NCI-H774 (cell line): Measurements from ENCODE around the gene LRMDA.
A peak's percentile ranks its signal among the peaks of the same experiment; 100 is the strongest.

Experiments
- DNase-seq: peaks from one replicate; lab custom pipeline; 2025; lab: John Stamatoyannopoulos, UW

The LRMDA gene

GRCh38 chr10:76031099-76031498 is 599.7 kb downstream of the LRMDA start:
- no peak for DNase-seq

DNA sequence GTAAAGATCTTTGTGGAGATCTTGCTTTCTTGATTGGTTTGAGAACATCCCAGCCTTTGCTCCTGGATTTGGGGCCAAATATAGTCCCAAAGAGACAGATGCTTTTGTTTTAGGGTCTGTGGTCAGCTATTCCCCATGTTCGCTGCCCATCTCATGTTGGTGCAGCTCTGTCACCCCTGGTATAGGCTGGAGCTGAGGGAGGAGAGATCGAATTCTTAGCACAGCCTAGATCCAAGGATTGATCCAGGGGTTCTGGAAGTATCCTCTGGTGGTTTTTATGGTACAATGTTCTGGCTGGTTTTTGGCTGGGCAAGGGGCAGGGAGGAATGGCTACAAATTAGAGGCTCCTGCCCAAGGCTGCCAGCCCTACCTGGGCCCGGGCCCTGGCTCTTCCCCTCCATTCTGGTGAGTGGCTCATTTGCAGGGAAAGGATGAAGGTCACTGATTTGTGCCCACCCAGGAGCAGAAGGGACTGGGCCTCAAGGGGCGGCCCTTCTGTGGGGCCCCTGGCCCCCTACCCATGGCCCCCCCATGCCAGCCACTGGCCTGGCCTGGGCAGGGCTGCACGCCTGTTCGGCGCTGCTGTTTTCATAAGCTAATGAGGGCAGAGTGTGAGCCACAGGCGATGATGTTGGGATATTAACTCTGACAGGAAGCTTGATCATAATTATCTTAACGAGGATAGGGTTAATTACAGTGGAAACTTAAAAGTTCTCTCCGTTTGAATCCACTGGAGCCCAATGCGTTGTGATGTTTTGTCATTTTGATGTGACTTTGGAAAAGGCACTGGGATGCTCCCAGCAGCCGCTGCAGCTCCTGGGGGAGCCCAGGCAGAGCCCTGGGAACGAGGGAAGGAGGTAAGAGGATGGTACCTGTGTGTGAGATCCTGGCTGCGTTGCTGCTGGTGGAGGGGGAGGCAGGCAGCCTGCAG is 600.6 kb downstream of the LRMDA start:
- no peak for DNase-seq

- no peak for DNase-seq
These were observed 601.2 kb downstream of the LRMDA start for GRCh38 chr10:76032700-76033039.

GRCh38 chr10:76033457-76034196 is 602.2 kb downstream of the LRMDA start:
- DNase-seq, result no peak

DNA sequence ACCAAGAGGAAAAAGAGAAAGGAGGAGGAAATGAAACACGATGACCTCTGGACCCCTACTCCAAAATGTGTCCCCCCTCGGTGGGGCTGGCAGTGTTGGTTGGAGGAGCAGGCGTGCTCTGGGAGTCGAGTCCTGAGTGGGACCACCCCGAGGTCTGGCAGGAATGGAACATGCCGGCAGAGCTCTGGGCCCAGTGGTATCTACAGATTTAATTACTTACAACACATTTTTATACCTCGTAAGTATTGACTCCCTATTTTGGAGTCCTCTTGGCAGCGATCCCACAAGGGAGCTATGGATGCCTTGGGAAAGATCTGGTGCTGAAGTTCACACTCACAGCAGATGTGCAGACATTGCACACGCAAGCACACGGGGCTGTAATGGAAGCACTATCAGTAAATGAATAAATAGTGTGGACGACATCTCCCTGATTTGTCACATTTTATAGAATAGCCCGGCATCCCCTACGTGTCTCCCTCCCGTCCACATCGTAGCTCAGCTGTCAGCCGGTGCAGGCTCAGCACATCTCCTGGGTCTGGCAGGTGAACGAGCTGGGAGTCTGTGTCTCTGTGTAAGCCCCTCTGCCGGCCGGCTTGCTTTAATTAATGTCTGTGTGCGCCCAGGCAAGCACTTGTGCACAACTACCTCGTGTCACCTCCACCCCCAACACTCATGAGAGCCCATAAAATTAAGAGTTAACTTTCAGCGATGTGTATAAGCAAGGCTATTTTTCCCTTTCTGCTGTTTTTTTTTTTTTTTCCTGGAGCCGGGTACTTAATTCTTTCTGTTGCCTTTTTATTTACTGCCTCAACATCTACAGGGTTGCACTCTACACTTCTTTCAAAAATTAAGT is 603.2 kb downstream of the LRMDA start:
- DNase-seq, result no peak

- no peak for DNase-seq
These were observed 604.0 kb downstream of the LRMDA start for GRCh38 chr10:76035206-76036110.

GRCh38 chr10:76036111-76036940 is 604.9 kb downstream of the LRMDA start:
- peak; percentile 32 for DNase-seq

DNA sequence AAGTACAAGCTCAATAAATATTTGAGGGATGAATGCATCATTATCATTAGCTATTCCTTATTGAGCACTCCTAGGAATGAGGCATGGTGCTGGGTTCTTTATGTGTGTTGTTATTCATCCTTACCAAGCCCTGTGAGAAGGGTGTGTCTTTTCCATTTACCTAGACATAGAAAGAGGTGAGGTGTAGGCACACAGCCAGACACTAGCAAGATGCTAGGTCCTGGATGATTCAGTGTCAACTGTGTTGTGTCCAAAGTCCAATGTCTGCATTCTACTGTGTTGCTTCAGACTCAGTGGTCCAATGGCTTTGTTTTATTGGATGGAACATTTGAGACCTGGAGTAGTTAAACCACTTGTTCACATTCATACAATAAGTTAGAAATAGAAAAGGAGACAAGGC is 605.5 kb downstream of the LRMDA start:
- no peak for DNase-seq

DNA sequence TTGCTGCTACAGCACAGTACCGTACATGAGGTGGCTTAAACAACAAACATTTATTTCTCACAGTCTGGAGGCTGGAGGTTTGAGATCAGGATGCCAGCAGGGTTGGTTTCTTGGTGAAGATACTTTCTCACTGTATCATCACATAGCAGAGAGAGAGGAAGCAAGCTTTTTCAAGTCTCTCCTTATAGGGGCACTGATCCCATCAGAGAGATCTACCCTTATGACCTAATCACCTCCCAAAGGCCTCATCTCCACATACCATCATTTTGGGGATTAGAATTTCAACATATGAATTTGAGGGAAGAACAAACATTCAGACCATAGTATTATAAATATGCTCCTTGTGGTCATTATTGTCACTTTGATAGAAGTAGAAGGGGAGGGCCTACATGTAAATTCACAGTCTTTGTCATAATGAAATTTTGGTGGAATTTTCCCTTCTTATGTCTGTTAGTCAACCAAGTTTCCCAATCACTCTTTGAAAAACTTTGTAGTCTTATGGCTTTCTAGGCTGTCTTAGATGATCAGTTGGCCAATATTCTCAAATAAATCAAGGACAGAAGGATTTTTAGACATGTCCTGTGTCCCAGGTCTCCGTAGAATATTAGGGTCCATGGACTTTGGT is 606.2 kb downstream of the LRMDA start:
- DNase-seq, result no peak

GRCh38 chr10:76038696-76039095 is 607.3 kb downstream of the LRMDA start:
- no peak for DNase-seq

- no peak for DNase-seq
These were observed 608.8 kb downstream of the LRMDA start for GRCh38 chr10:76040107-76040829.

DNA sequence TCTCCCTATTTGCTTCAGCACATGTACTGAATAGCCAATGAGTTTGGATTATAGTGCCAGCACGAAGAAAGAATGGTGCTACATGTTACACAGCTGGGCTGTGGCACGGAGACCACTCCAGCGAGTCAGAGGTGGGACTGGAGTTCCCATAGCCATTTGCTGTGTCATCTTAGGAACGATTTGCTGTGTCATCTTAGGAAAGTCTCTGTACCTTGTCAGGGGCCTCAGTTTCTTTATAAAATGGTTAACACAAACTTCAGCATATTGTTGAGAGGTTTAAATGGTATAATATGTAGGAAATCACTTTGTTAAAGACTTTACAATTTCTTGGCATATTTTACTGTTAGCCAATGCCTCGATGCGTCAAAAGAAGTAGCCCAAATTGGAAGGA is 609.4 kb downstream of the LRMDA start:
- DNase-seq, result no peak

DNA sequence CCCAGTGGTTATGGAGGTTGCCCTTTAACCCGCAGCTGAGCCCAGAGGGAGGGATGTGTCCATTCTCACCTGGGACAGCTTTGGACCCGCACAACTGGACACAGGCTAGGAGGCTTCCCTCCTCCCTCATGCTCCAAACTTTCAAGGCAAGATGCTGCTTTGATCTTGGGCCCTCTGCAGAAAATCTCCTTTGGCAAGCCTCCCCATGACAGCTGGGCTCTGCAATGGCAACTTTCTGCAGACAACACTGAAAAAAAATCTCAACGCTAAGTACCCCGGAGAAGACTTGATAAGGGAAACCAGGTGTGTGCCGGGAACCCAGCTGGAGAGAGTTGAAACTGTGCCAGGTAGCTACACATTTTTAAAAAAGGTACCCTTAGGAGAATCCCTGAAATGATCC is 610.1 kb downstream of the LRMDA start:
- no peak for DNase-seq

- no peak for DNase-seq
These were observed 611.8 kb downstream of the LRMDA start for GRCh38 chr10:76043261-76043660.

DNA sequence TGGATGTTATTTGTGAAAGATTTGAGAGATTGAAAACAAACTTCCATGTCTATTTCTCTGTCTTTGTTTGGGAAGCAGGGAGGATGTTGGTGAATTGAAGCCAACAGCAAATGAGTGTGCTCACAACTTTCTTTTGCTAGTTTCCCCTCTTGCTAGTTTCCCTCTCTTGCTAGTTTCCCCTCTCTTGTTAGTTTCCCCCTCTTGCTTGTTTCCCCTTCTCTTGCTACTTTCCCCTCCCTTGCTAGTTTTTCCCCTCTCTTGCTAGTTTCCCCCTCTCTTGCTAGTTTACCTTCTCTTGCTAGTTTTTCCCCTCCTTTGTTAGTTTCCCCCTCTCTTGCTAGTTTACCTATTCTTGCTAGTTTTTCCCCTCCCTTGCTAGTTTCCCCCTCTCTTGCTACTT is 613.3 kb downstream of the LRMDA start:
- DNase-seq, result no peak

DNA sequence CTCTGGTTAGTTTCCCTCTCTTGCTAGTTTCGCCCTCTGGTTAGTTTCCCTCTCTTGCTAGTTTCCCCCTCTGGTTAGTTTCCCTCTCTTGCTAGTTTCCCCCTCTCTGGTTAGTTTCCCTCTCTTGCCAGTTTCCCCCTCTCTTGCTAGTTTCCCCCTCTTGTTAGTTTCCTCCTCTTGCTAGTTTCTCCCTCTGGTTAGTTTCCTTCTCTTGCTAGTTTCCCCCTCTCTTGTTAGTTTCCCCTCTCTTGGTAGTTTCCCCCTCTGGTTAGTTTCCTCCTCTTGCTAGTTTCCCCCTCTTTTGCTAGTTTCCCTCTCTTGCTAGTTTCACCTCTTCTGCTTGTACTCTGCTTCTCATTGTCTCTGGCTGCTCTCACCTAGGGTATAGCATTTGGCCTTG is 613.8 kb downstream of the LRMDA start:
- no peak for DNase-seq

DNA sequence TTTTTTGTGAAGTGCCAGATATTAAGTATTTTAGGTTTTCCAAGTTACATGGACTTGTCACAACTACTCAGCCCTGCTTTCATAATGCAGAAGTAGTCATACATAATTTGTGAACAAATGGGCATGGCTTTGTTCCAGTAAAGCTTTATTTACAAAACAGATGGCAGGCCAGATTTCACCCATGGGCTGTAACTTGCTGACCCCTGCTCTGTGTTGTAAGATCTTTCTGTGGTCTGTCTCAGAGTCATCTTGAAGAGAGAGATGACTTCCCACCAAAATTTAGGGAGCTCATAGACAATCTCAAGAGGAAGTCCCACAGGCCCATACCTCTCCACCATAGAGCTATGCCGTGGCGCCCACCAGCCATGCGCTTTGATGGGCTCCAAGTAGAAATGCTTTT is 616.1 kb downstream of the LRMDA start:
- no peak for DNase-seq

- DNase-seq, result no peak
These were observed 618.3 kb downstream of the LRMDA start for GRCh38 chr10:76049581-76050290.

GRCh38 chr10:76050291-76050625 is 618.8 kb downstream of the LRMDA start:
- no peak for DNase-seq
